ENCODE results near the gene SLC45A3.

Gene SLC45A3

GRCh38 chr1:205700865-205701401 is 20.6 kb upstream of the SLC45A3 start:
- no peak for DNase-seq (ENCODE audit: low read depth in 2 of 2)

- no peak for DNase-seq (ENCODE audit: low read depth in 2 of 2)
Observed at GRCh38 chr1:205699416-205699815, 19.1 kb upstream of the SLC45A3 start.

- no peak for DNase-seq (ENCODE audit: low read depth in 2 of 2)
Observed at GRCh38 chr1:205698921-205699320, 18.6 kb upstream of the SLC45A3 start.

- DNase-seq (ENCODE audit: low read depth in 2 of 2) = no peak
Observed at GRCh38 chr1:205693421-205693991, 13.2 kb upstream of the SLC45A3 start.

- DNase-seq (ENCODE audit: low read depth in 2 of 2) = no peak
Observed at GRCh38 chr1:205692423-205692822, 12.1 kb upstream of the SLC45A3 start.

GRCh38 chr1:205690122-205690756 is 9.9 kb upstream of the SLC45A3 start:
- no peak for DNase-seq (ENCODE audit: low read depth in 2 of 2)

GRCh38 chr1:205689479-205689878 is 9.2 kb upstream of the SLC45A3 start:
- no peak for DNase-seq (ENCODE audit: low read depth in 2 of 2)

- no peak for DNase-seq (ENCODE audit: low read depth in 2 of 2)
Observed at GRCh38 chr1:205688171-205689080, 8.1 kb upstream of the SLC45A3 start.

GRCh38 chr1:205687242-205687641 is 6.9 kb upstream of the SLC45A3 start:
- no peak for DNase-seq (ENCODE audit: low read depth in 2 of 2)

- no peak for DNase-seq (ENCODE audit: low read depth in 2 of 2)
Observed at GRCh38 chr1:205681364-205681763, 1.1 kb upstream of the SLC45A3 start.

GRCh38 chr1:205678286-205679111 is 1.8 kb downstream of the SLC45A3 start:
- no peak for DNase-seq (ENCODE audit: low read depth in 2 of 2)

GRCh38 chr1:205677167-205677566 is 3.1 kb downstream of the SLC45A3 start:
- no peak for DNase-seq (ENCODE audit: low read depth in 2 of 2)

- DNase-seq (ENCODE audit: low read depth in 2 of 2) = no peak
Observed at GRCh38 chr1:205676597-205676996, 3.7 kb downstream of the SLC45A3 start.

- DNase-seq (ENCODE audit: low read depth in 2 of 2) = no peak
Observed at GRCh38 chr1:205676002-205676401, 4.3 kb downstream of the SLC45A3 start.

- no peak for DNase-seq (ENCODE audit: low read depth in 2 of 2)
Observed at GRCh38 chr1:205675247-205675646, 5.1 kb downstream of the SLC45A3 start.

GRCh38 chr1:205672970-205673369 is 7.3 kb downstream of the SLC45A3 start:
- no peak for DNase-seq (ENCODE audit: low read depth in 2 of 2)

- no peak for DNase-seq (ENCODE audit: low read depth in 2 of 2)
Observed at GRCh38 chr1:205672395-205672889, 7.9 kb downstream of the SLC45A3 start.

- no peak for DNase-seq (ENCODE audit: low read depth in 2 of 2)
Observed at GRCh38 chr1:205670611-205671430, 9.5 kb downstream of the SLC45A3 start.

GRCh38 chr1:205670150-205670446 is 10.2 kb downstream of the SLC45A3 start:
- DNase-seq (ENCODE audit: low read depth in 2 of 2) = no peak

- DNase-seq (ENCODE audit: low read depth in 2 of 2) = no peak
Observed at GRCh38 chr1:205669341-205670149, 10.8 kb downstream of the SLC45A3 start.
